ENCODE results near the gene NEK7. TPM values are rescaled to one million over a fixed set of nuclear protein-coding genes. Genes with fewer than 3 reads are reported as not detected.

The NEK7 gene
- total and polyA plus RNA-seq, 2 of the 8 experiments (the other 6 are each of a cell fraction or from before 2014, with no cell fraction given) = 5.1 to 10.0 TPM

- H4K8ac ChIP-seq (ENCODE audit: extremely low read depth, insufficient read depth, low read length) = no peak overlapping the region
- H4K20me1 ChIP-seq (replicated peaks in 1 of 2; ENCODE audit: control insufficient read depth in 1 of 2, insufficient read depth in 2 of 2, low read length in 2 of 2) = no peaks in the 10 kb centered on the region
- H2BK120ac ChIP-seq (replicated peaks; ENCODE audit: low read depth, low read length) = no peak overlapping the region
- H3K9me3 ChIP-seq (ENCODE audit: insufficient read depth in 2 of 2, low read depth in 1 of 2, low read length in 1 of 2) = no peaks in the 10 kb centered on the region
- no peak overlapping the region for H2AFZ ChIP-seq (ENCODE audit: low read length)
- no peak for FAIRE-seq
- H3K27me3 ChIP-seq (replicated peaks in 1 of 4; ENCODE audit: control insufficient read depth in 3 of 4, extremely low read depth in 1 of 4, insufficient read depth in 3 of 4, low read length in 3 of 4) = no peaks in the 10 kb centered on the region
- H3K4me2 ChIP-seq (ENCODE audit: insufficient read depth in 1 of 2, low read depth in 2 of 2, low read length in 2 of 2) = no peak overlapping the region
- H3K9ac ChIP-seq (replicated peaks in 1 of 4; ENCODE audit: extremely low read depth in 1 of 4, low read depth in 3 of 4, low read length in 3 of 4) = no peak overlapping the region
- no peak for TF ChIP-seq TCF12 (IDR thresholded peaks at IDR 0.05; ENCODE audit: low read depth, low read length)
- TF ChIP-seq BRCA1 (IDR thresholded peaks at IDR 0.05; ENCODE audit: low read depth, low read length) = no peak
- no peak for TF ChIP-seq SRF (IDR thresholded peaks at IDR 0.05; ENCODE audit: low read depth, low read length)
- TF ChIP-seq CHD2 (IDR thresholded peaks at IDR 0.05; ENCODE audit: low read length) = no peak
- TF ChIP-seq TAF7 (optimal IDR thresholded peaks at IDR 0.05; ENCODE audit: borderline replicate concordance, low read depth, low read length) = no peak
- TF ChIP-seq HDAC6 (IDR thresholded peaks at IDR 0.05; ENCODE audit: low read depth, low read length) = no peak
- TF ChIP-seq POU5F1 (IDR thresholded peaks at IDR 0.05; ENCODE audit: low read depth, low read length) = no peak
- no peak for TF ChIP-seq TAF1 (IDR thresholded peaks at IDR 0.05; ENCODE audit: low read depth, low read length)
- no peak for TF ChIP-seq POLR2A (IDR thresholded peaks at IDR 0.05; ENCODE audit: control extremely low read depth in 1 of 2, low read depth in 2 of 2, low read length in 2 of 2)
- no peak for TF ChIP-seq NANOG (IDR thresholded peaks at IDR 0.05; ENCODE audit: insufficient read depth, low read depth, low read length, poor library complexity, severe bottlenecking)
- TF ChIP-seq SUZ12 (IDR thresholded peaks at IDR 0.05; ENCODE audit: low read length) = no peak
- TF ChIP-seq PHF8 (conservative IDR thresholded peaks at IDR 0.05; ENCODE audit: low read depth, low read length) = no peak
- no peak for TF ChIP-seq SIN3A (conservative IDR thresholded peaks at IDR 0.05 in 1 of 2, IDR thresholded peaks at IDR 0.05 in 1 of 2; ENCODE audit: low read depth in 1 of 2, low read length in 2 of 2)
- 85% methylated on average over 1 of the region's 1 CpG; no CpG with 5 or more reads in 1 of the 2 experiments for WGBS, 2 experiments (ENCODE audit: extremely low coverage in 1 of 2, insufficient coverage in 1 of 2, insufficient read length in 1 of 2, insufficient replicate concordance in 2 of 2, low coverage in 1 of 2, low lambda C conversion rate in 2 of 2, missing lambda C conversion rate in 1 of 2)
- H3K56ac ChIP-seq (replicated peaks; ENCODE audit: insufficient read length, low read depth, low read length) = no peak overlapping the region
- H3K23ac ChIP-seq (ENCODE audit: insufficient read length) = no peak overlapping the region
- no peak overlapping the region for H2BK15ac ChIP-seq (ENCODE audit: low read length)
- no peak overlapping the region for H2BK20ac ChIP-seq (ENCODE audit: low read length)
- no peak overlapping the region for H2BK5ac ChIP-seq (ENCODE audit: low read depth, low read length)
- no peaks in the 10 kb centered on the region for H3K23me2 ChIP-seq (ENCODE audit: low read depth, low read length)
- no peak overlapping the region for H3K4me3 ChIP-seq (ENCODE audit: extremely low read depth in 1 of 4, insufficient read depth in 2 of 4, low read depth in 3 of 4, low read length in 4 of 4)
- no peaks in the 10 kb centered on the region for H3K36me3 ChIP-seq (ENCODE audit: control insufficient read depth in 2 of 4, insufficient read depth in 4 of 4, low read length in 3 of 4)
- H4K91ac ChIP-seq (replicated peaks; ENCODE audit: insufficient read length, low read length) = no peak overlapping the region
- H3K27ac ChIP-seq (ENCODE audit: low read depth, low read length) = no peak overlapping the region
- no peaks in the 10 kb centered on the region for H3K79me2 ChIP-seq (ENCODE audit: control insufficient read depth in 1 of 2, insufficient read depth in 2 of 2, low read length in 2 of 2)
- H3K4me1 ChIP-seq (replicated peaks in 1 of 4; ENCODE audit: control insufficient read depth in 3 of 4, insufficient read depth in 4 of 4, low read length in 3 of 4) = no peaks in the 10 kb centered on the region
- no peak overlapping the region for H3K4ac ChIP-seq (replicated peaks; ENCODE audit: insufficient read length, low read depth, low read length)
- H2BK12ac ChIP-seq (ENCODE audit: low read depth, low read length) = no peak overlapping the region
- no peaks in the 10 kb centered on the region for H3K79me1 ChIP-seq (ENCODE audit: low read depth, low read length)
- ChIA-PET POLR2A (ENCODE audit: partially characterized antibody) (no interaction called here), CTCF (ENCODE audit: partially characterized antibody) (interaction anchor here (0.9 to 1.0 kb wide), 2 partner anchors 191 to 447 kb away, joined by 3 to 4 read pairs; no protein-coding TSS in a partner anchor)
- no peak overlapping the region for H4K5ac ChIP-seq (ENCODE audit: insufficient read length, low read depth, low read length)
- DNase-seq (ENCODE audit: low read depth in 1 of 2, low spot score in 2 of 2) = no peak
- no peak overlapping the region for H2AK5ac ChIP-seq (ENCODE audit: low read depth, low read length)
- H3K14ac ChIP-seq (ENCODE audit: insufficient read length) = no peak overlapping the region
- no peak overlapping the region for H3K18ac ChIP-seq (ENCODE audit: extremely low read depth, low read length)
Measured at GRCh38 chr1:198276241-198276640, 119.4 kb downstream of the NEK7 start.

Data from H1 (cell line).